ENCODE data around the gene FAM118B.

Gene FAM118B

GRCh38 chr11:126211236-126212088 lies at the start of gene FAM118B, which contains the start of gene RPUSD4:
TSS of gene FAM118B (plus strand) at chr11:126211782. CDS start at chr11:126235002, 23,220 bp downstream.
TSS of gene RPUSD4 (minus strand) at chr11:126211650. CDS start at chr11:126211638, 12 bp downstream.
- Histone ChIP-seq H3K36me3 (peaks cover 26% of the 10 kb centered on the region), H3K27ac (peak within 1 kb of the TSS; percentile 88), H3K27me3 (ENCODE audit: insufficient read depth, low read depth, severe bottlenecking) (no peaks in the 10 kb centered on the region), H3K9me3 (ENCODE audit: severe bottlenecking) (no peaks in the 10 kb centered on the region), H3K4me3 (ENCODE audit: low read depth, low read length) (peak within 1 kb of the TSS; percentile 84)
- TF ChIP-seq CTCF (IDR thresholded peaks at IDR 0.05; ENCODE audit: low read depth, low read length) = no peak
- peak; percentile 98 for DNase-seq

GRCh38 chr11:126162306-126163030 lies 49.1 kb upstream of the FAM118B start:
- peak; percentile 78 for DNase-seq
- H3K4me3 ChIP-seq (ENCODE audit: low read depth, low read length) = peak overlapping the region; percentile 31
- no peak for TF ChIP-seq CTCF (IDR thresholded peaks at IDR 0.05; ENCODE audit: low read depth, low read length)
- H3K27ac ChIP-seq = peak overlapping the region; percentile 96
- H3K27me3 ChIP-seq (ENCODE audit: insufficient read depth, low read depth, severe bottlenecking) = no peaks in the 10 kb centered on the region
- H3K9me3 ChIP-seq (ENCODE audit: severe bottlenecking) = no peaks in the 10 kb centered on the region
- no peaks in the 10 kb centered on the region for H3K36me3 ChIP-seq

- Histone ChIP-seq H3K27me3 (ENCODE audit: insufficient read depth, low read depth, severe bottlenecking) (no peaks in the 10 kb centered on the region), H3K27ac (peak overlapping the region; percentile 96), H3K36me3 (no peaks in the 10 kb centered on the region), H3K9me3 (ENCODE audit: severe bottlenecking) (no peaks in the 10 kb centered on the region), H3K4me3 (ENCODE audit: low read depth, low read length) (peak overlapping the region; percentile 31)
- no peak for TF ChIP-seq CTCF (IDR thresholded peaks at IDR 0.05; ENCODE audit: low read depth, low read length)
- peak; percentile 53 for DNase-seq
Observed at GRCh38 chr11:126163074-126163700, 48.4 kb upstream of the FAM118B start.

GRCh38 chr11:126163779-126164178 lies 47.8 kb upstream of the FAM118B start:
- TF ChIP-seq CTCF (IDR thresholded peaks at IDR 0.05; ENCODE audit: low read depth, low read length) = no peak
- no peaks in the 10 kb centered on the region for H3K36me3 ChIP-seq
- peak overlapping the region; percentile 31 for H3K4me3 ChIP-seq (ENCODE audit: low read depth, low read length)
- no peaks in the 10 kb centered on the region for H3K27me3 ChIP-seq (ENCODE audit: insufficient read depth, low read depth, severe bottlenecking)
- DNase-seq = no peak
- no peaks in the 10 kb centered on the region for H3K9me3 ChIP-seq (ENCODE audit: severe bottlenecking)
- peak overlapping the region; percentile 96 for H3K27ac ChIP-seq

- peak; percentile 31 for DNase-seq
- no peaks in the 10 kb centered on the region for H3K27me3 ChIP-seq (ENCODE audit: insufficient read depth, low read depth, severe bottlenecking)
- H3K9me3 ChIP-seq (ENCODE audit: severe bottlenecking) = no peaks in the 10 kb centered on the region
- H3K36me3 ChIP-seq = no peaks in the 10 kb centered on the region
- H3K4me3 ChIP-seq (ENCODE audit: low read depth, low read length) = peak overlapping the region; percentile 0; the same call in 1 of the 2 replicates
- H3K27ac ChIP-seq = peak overlapping the region; percentile 96
- no peak for TF ChIP-seq CTCF (IDR thresholded peaks at IDR 0.05; ENCODE audit: low read depth, low read length)
Observed at GRCh38 chr11:126164781-126165180, 46.8 kb upstream of the FAM118B start.
